ENCODE measurements around the gene FHL3. TPM values are rescaled to one million over a fixed set of nuclear protein-coding genes. Genes with fewer than 3 reads are reported as not detected.

The FHL3 gene
- total RNA-seq, 8 experiments from 2014 or later, result 2.8 to 17.7 (median 8.0) TPM

GRCh38 chr1:37951041-37951782 lies 54.1 kb downstream of the FHL3 start:
- WGBS, 10 experiments, result 40 to 100% (median 85%) methylated on average over 1 to 7 of the region's 11 CpGs; no CpG with 5 or more reads in 3 of the 10 experiments
- Histone ChIP-seq H3K4me3 (no peak overlapping the region), H3K27ac (no peak overlapping the region), H3K4me1 (replicated peaks in 1 of 2) (peaks cover 3% of the 10 kb centered on the region in 2 donors)
- ATAC-seq (replicated peaks in 6 of 8), result peak in 1 of 8 experiments; percentile 5
- in situ Hi-C loops (cut with MboI; ENCODE audit: low pct_unique_long_range_greater_than_20kb in 2 of 9, low sequenced_read_pairs in 9 of 9, unreplicated experiment in 9 of 9), result no loop called here

DNA sequence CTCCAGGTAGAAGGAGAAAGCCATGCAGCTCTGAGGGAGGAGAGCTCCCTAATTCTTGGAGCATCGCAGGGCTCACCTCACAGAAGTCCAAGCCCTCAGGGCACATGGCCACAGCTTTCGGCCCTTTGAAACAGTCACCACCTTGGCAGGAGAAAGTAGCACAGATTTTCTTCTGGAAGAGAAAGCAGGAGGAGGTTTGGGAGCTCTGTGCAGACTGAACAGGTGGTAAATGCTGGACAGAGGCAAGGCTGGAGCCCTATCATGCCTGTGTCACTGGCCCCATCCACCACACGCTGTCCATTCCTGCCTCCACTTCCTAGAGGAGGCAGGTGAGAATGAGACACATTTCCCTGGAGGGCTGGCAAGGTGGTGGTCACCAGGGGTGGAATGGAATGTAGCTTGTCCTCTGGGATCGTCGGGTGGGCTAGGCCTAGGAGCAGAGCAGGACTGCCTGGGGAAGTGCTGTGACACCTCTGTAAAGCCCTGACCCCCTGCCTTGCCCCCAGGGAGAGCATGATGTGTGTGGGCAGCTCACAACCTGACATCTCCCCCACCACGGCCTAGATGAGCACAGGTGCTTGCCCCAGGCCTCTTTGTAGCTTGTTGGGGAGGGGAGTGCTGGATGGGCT lies 55.7 kb downstream of the FHL3 start:
- Histone ChIP-seq H3K27ac (no peak overlapping the region), H3K4me1 (replicated peaks in 1 of 2) (peaks cover 11 to 12% of the 10 kb centered on the region in 2 donors), H3K4me3 (no peak overlapping the region)
- no peak for ATAC-seq (replicated peaks in 6 of 8)
- in situ Hi-C loops (cut with MboI; ENCODE audit: low pct_unique_long_range_greater_than_20kb in 2 of 9, low sequenced_read_pairs in 9 of 9, unreplicated experiment in 9 of 9), result no loop called here
- 50 to 83% (median 66%) methylated on average over 1 to 3 of the region's 6 CpGs; no CpG with 5 or more reads in 4 of the 10 experiments for WGBS, 10 experiments

GRCh38 chr1:37948841-37949240 lies 56.5 kb downstream of the FHL3 start:
- Histone ChIP-seq H3K27ac (no peak overlapping the region), H3K4me3 (no peak overlapping the region), H3K4me1 (replicated peaks in 1 of 2) (peaks cover 11 to 12% of the 10 kb centered on the region in 2 donors)
- peak in 2 of 8 experiments; percentile 10 to 19 for ATAC-seq (replicated peaks in 6 of 8)
- in situ Hi-C loops (cut with MboI; ENCODE audit: low pct_unique_long_range_greater_than_20kb in 2 of 9, low sequenced_read_pairs in 9 of 9, unreplicated experiment in 9 of 9), result no loop called here

GRCh38 chr1:37948166-37948565 lies 57.1 kb downstream of the FHL3 start:
- Histone ChIP-seq H3K4me1 (replicated peaks in 1 of 2) (peaks cover 11 to 12% of the 10 kb centered on the region in 2 donors), H3K27ac (no peak overlapping the region), H3K4me3 (no peak overlapping the region)
- ATAC-seq (replicated peaks in 6 of 8), result peak in 1 of 8 experiments; percentile 3
- 0 to 70% (median 23%) methylated on average over 1 to 2 of the region's 2 CpGs; no CpG with 5 or more reads in 3 of the 10 experiments for WGBS, 10 experiments
- in situ Hi-C loops (cut with MboI; ENCODE audit: low pct_unique_long_range_greater_than_20kb in 2 of 9, low sequenced_read_pairs in 9 of 9, unreplicated experiment in 9 of 9), result no loop called here

DNA sequence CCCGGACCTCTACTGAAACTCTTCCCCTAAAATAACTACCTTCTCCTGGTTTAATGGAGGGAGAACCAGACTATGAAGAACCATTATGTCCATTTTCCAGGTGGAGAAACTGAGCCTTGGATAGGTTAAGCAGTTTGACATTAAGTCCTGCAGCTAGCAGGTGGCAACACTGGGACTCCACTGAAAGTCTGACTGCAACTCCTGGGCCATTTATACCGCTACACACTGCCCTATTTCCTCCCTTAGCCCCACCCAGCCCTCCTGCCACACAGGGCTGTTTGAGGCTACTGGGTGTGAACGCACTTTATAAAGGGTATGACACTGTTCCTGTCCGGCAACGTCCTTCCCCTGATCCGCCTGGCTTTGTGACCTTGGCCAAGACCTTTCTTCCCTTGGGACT lies 58.0 kb downstream of the FHL3 start:
- peak overlapping the region in 1 of 2 donors; percentile 80 for H3K27ac ChIP-seq
- peak in 1 of 8 experiments; percentile 5 for ATAC-seq (replicated peaks in 6 of 8)
- peaks cover 11 to 12% of the 10 kb centered on the region in 2 donors for H3K4me1 ChIP-seq (replicated peaks in 1 of 2)
- 0 to 100% (median 86%) methylated on average over 1 to 6 of the region's 6 CpGs; no CpG with 5 or more reads in 4 of the 10 experiments for WGBS, 10 experiments
- in situ Hi-C loops (cut with MboI; ENCODE audit: low pct_unique_long_range_greater_than_20kb in 2 of 9, low sequenced_read_pairs in 9 of 9, unreplicated experiment in 9 of 9), result no loop called here
- peak overlapping the region in 4 of 5 donors; percentile 64 to 79 (median 68) for H3K4me3 ChIP-seq

Other genes with a start within 250 kb of the FHL3 start
- 1 to 10 TPM in 6 of 8 experiments, under 1 TPM in 2; 0.31 to 5.4 (median 2.6) TPM for gene EPHA10, start 240.4 kb downstream of the FHL3 start, total RNA-seq
- 10 to 100 TPM in 5 of 8 experiments, 1 to 10 TPM in 3; 2.3 to 49.7 (median 30.3) TPM for gene MANEAL, start 211.7 kb downstream of the FHL3 start, total RNA-seq
- 10 to 100 TPM; 20.4 to 83.0 (median 61.7) TPM for gene C1orf122, start 197.7 kb downstream of the FHL3 start, total RNA-seq
- gene YRDC, start 197.3 kb downstream of the FHL3 start, total RNA-seq, result 10 to 100 TPM; 14.6 to 33.7 (median 19.6) TPM
- 1 to 10 TPM; 3.5 to 7.3 (median 5.8) TPM for gene MTF1, start 145.9 kb downstream of the FHL3 start, total RNA-seq
- 10 to 100 TPM; 14.9 to 24.1 (median 20.6) TPM for gene INPP5B, start 58.5 kb downstream of the FHL3 start, total RNA-seq
- gene SF3A3, start 15.5 kb downstream of the FHL3 start, total RNA-seq, result 100 to 1,000 TPM; 103 to 214 (median 122) TPM
- gene UTP11, start 7.2 kb upstream of the FHL3 start, total RNA-seq, result 10 to 100 TPM; 50.4 to 82.4 (median 75.2) TPM
- gene POU3F1, start 41.3 kb upstream of the FHL3 start, total RNA-seq, result 1 to 10 TPM in 7 of 8 experiments, under 1 TPM in 1; 0.91 to 7.6 (median 3.3) TPM